ENCODE data around the gene ARHGEF28.

ARHGEF28 gene

DNA sequence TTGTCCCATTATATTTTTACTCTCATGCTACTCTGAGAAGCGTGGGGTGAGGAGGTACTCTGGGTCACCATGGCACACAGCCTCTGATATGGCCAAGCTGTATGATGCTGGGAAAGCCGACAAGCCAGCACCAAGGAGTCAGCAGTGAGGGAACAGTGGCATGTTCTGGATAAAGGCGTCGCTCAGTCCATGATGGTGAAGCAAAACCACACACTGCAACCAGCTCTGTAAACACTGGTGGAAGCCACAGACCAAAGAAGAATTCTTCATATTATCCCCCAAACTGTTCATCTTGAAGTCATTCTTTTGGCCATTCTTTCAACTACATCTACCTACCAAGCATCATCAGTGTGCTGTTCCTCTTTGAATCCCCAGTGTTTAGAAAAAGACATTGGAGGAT, 264.6 kb downstream of the ARHGEF28 start:
- Histone ChIP-seq H3K27ac (ENCODE audit: low read depth, low read length) (no peak overlapping the region), H3K4me2 (ENCODE audit: low read length) (no peak overlapping the region), H3K36me3 (ENCODE audit: control insufficient read depth, low read length) (no peaks in the 10 kb centered on the region), H3K4me3 (ENCODE audit: low read length) (no peak overlapping the region), H3F3A (ENCODE audit: control insufficient read depth, insufficient read depth) (no peaks in the 10 kb centered on the region), H3K79me2 (ENCODE audit: control insufficient read depth, low read length) (no peaks in the 10 kb centered on the region), H3K4me1 (ENCODE audit: control insufficient read depth, low read length) (no peaks in the 10 kb centered on the region), H3K9me2 (replicated peaks; ENCODE audit: control insufficient read depth, low read length) (no peaks in the 10 kb centered on the region), H4K20me1 (ENCODE audit: control insufficient read depth, insufficient read depth, low read depth, low read length) (no peaks in the 10 kb centered on the region), H3K27me3 (ENCODE audit: control insufficient read depth, low read length) (peaks cover 5% of the 10 kb centered on the region; the same call in 1 of the 2 replicates), H3K9me3 (ENCODE audit: control insufficient read depth, insufficient read depth, low read length) (no peaks in the 10 kb centered on the region)
- TF ChIP-seq, protein P1, sequence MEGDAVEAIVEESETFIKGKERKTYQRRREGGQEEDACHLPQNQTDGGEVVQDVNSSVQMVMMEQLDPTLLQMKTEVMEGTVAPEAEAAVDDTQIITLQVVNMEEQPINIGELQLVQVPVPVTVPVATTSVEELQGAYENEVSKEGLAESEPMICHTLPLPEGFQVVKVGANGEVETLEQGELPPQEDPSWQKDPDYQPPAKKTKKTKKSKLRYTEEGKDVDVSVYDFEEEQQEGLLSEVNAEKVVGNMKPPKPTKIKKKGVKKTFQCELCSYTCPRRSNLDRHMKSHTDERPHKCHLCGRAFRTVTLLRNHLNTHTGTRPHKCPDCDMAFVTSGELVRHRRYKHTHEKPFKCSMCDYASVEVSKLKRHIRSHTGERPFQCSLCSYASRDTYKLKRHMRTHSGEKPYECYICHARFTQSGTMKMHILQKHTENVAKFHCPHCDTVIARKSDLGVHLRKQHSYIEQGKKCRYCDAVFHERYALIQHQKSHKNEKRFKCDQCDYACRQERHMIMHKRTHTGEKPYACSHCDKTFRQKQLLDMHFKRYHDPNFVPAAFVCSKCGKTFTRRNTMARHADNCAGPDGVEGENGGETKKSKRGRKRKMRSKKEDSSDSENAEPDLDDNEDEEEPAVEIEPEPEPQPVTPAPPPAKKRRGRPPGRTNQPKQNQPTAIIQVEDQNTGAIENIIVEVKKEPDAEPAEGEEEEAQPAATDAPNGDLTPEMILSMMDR (IDR thresholded peaks at IDR 0.05; ENCODE audit: low read depth, low read length, poor library complexity, severe bottlenecking), result no peak

DNA sequence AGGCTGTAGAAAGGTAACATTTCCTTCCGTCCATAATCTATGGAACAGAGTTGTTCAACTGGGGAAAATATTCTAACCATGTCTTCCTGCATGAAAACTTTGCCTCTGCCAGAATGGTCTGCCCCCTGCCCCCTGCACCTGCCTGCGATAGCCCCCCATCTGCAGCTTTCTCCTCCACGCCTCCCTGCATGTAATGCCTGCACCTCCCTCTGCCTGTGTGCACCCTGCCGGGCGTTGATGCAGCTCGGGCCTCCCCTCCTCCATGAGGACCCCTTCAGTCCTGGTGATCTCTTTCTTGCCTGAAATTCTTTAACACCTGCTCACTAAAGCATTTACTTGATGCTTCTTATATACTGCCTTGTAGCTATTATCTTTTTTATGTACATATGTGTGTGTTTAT, 266.2 kb downstream of the ARHGEF28 start:
- H3K4me3 ChIP-seq (ENCODE audit: low read length), result no peak overlapping the region
- no peak overlapping the region for H3K27ac ChIP-seq (ENCODE audit: low read depth, low read length)
- peaks cover 14% of the 10 kb centered on the region; the same call in 1 of the 2 replicates for H3K27me3 ChIP-seq (ENCODE audit: control insufficient read depth, low read length)
- no peaks in the 10 kb centered on the region for H4K20me1 ChIP-seq (ENCODE audit: control insufficient read depth, insufficient read depth, low read depth, low read length)
- no peaks in the 10 kb centered on the region for H3K9me2 ChIP-seq (replicated peaks; ENCODE audit: control insufficient read depth, low read length)
- H3F3A ChIP-seq (ENCODE audit: control insufficient read depth, insufficient read depth), result no peaks in the 10 kb centered on the region
- no peak for TF ChIP-seq EZH2phosphoT487 (IDR thresholded peaks at IDR 0.05; ENCODE audit: borderline replicate concordance, low read length)
- TF ChIP-seq, protein P1 (IDR thresholded peaks at IDR 0.05; ENCODE audit: low read depth, low read length, poor library complexity, severe bottlenecking), result no peak
- no peaks in the 10 kb centered on the region for H3K36me3 ChIP-seq (ENCODE audit: control insufficient read depth, low read length)
- no peak overlapping the region for H3K4me2 ChIP-seq (ENCODE audit: low read length)
- no peaks in the 10 kb centered on the region for H3K79me2 ChIP-seq (ENCODE audit: control insufficient read depth, low read length)
- H3K4me1 ChIP-seq (ENCODE audit: control insufficient read depth, low read length), result no peaks in the 10 kb centered on the region
- H3K9me3 ChIP-seq (ENCODE audit: control insufficient read depth, insufficient read depth, low read length), result no peaks in the 10 kb centered on the region

DNA sequence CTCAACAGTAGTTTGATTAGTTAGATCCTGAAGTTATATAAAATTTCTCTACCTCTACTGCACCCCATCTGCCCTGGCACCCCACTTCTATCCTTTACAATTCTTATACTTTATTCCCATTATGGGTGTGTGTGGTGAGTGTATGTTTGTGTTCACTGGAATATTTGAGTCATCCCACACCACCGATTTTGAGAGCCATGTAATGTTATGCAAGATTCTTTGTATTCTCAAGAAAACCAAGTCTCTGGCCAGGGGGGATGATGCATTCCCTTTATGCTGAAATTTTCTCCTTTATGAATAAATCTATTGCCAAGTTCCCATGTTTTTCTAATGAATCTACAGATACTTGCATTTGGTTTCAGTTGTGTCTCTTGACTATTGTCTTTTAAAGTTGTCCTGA, 266.8 kb downstream of the ARHGEF28 start:
- H3K79me2 ChIP-seq (ENCODE audit: control insufficient read depth, low read length), result no peaks in the 10 kb centered on the region
- H3F3A ChIP-seq (ENCODE audit: control insufficient read depth, insufficient read depth), result no peaks in the 10 kb centered on the region
- no peaks in the 10 kb centered on the region for H3K36me3 ChIP-seq (ENCODE audit: control insufficient read depth, low read length)
- no peaks in the 10 kb centered on the region for H3K9me3 ChIP-seq (ENCODE audit: control insufficient read depth, insufficient read depth, low read length)
- H3K4me3 ChIP-seq (ENCODE audit: low read length), result no peak overlapping the region
- no peaks in the 10 kb centered on the region for H4K20me1 ChIP-seq (ENCODE audit: control insufficient read depth, insufficient read depth, low read depth, low read length)
- no peak overlapping the region for H3K4me2 ChIP-seq (ENCODE audit: low read length)
- H3K9me2 ChIP-seq (replicated peaks; ENCODE audit: control insufficient read depth, low read length), result no peaks in the 10 kb centered on the region
- TF ChIP-seq EZH2phosphoT487 (IDR thresholded peaks at IDR 0.05; ENCODE audit: borderline replicate concordance, low read length), result no peak
- TF ChIP-seq, protein P1 (IDR thresholded peaks at IDR 0.05; ENCODE audit: low read depth, low read length, poor library complexity, severe bottlenecking), result no peak
- H3K27ac ChIP-seq (ENCODE audit: low read depth, low read length), result no peak overlapping the region
- H3K4me1 ChIP-seq (ENCODE audit: control insufficient read depth, low read length), result no peaks in the 10 kb centered on the region
- H3K27me3 ChIP-seq (ENCODE audit: control insufficient read depth, low read length), result peaks cover 15% of the 10 kb centered on the region; the same call in 1 of the 2 replicates

DNA sequence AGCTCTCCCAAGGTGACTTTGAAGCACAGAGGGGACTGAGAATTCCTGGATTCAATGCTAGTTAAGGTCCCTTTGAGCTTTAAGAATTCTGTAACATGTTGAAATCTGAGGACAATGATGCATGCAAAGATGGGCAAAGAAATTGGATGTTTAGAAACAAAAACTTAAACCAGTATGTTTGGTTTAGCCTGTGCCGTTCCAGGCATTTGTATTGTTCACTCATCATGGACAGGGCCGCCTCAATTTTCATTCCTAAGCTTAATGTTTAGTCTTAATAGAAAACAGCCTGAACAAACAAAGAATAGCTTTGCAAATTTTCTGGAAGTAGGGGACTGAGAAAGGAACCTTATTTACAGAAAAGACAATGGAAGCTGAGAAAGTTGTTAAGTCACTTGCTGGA, 267.8 kb downstream of the ARHGEF28 start:
- no peaks in the 10 kb centered on the region for H4K20me1 ChIP-seq (ENCODE audit: control insufficient read depth, insufficient read depth, low read depth, low read length)
- no peaks in the 10 kb centered on the region for H3K4me1 ChIP-seq (ENCODE audit: control insufficient read depth, low read length)
- H3K36me3 ChIP-seq (ENCODE audit: control insufficient read depth, low read length), result no peaks in the 10 kb centered on the region
- H3K79me2 ChIP-seq (ENCODE audit: control insufficient read depth, low read length), result no peaks in the 10 kb centered on the region
- H3K27ac ChIP-seq (ENCODE audit: low read depth, low read length), result no peak overlapping the region
- H3K9me3 ChIP-seq (ENCODE audit: control insufficient read depth, insufficient read depth, low read length), result no peaks in the 10 kb centered on the region
- H3K4me2 ChIP-seq (ENCODE audit: low read length), result no peak overlapping the region
- no peaks in the 10 kb centered on the region for H3K9me2 ChIP-seq (replicated peaks; ENCODE audit: control insufficient read depth, low read length)
- no peak overlapping the region for H3K4me3 ChIP-seq (ENCODE audit: low read length)
- no peaks in the 10 kb centered on the region for H3F3A ChIP-seq (ENCODE audit: control insufficient read depth, insufficient read depth)
- no peak for TF ChIP-seq EZH2phosphoT487 (IDR thresholded peaks at IDR 0.05; ENCODE audit: borderline replicate concordance, low read length)
- TF ChIP-seq, protein P1 (IDR thresholded peaks at IDR 0.05; ENCODE audit: low read depth, low read length, poor library complexity, severe bottlenecking), result no peak
- peaks cover 20% of the 10 kb centered on the region; the same call in 1 of the 2 replicates for H3K27me3 ChIP-seq (ENCODE audit: control insufficient read depth, low read length)

All from DOHH2 (cell line).